NCI-H2227 treated with DMSO at 0.1 percent for 48 hours (cell line): ENCODE results near the gene CIAO3.
"Not testable (repeated sequence)": the region's sequence is repeated elsewhere in the genome, so short reads cannot be mapped to it uniquely, and the experiment has no call there.

ENCODE experiments used
- DNase-seq: peaks from one replicate; lab custom pipeline; 2025; lab: John Stamatoyannopoulos, UW

CIAO3 gene

GRCh38 chr16:692356-693108 lies 48.3 kb downstream of the CIAO3 start:
- no peak for DNase-seq

- DNase-seq = not testable (repeated sequence)
Observed at GRCh38 chr16:691242-691641, 49.6 kb downstream of the CIAO3 start.

- DNase-seq = no peak
Observed at GRCh38 chr16:689175-689897, 51.5 kb downstream of the CIAO3 start.

DNA sequence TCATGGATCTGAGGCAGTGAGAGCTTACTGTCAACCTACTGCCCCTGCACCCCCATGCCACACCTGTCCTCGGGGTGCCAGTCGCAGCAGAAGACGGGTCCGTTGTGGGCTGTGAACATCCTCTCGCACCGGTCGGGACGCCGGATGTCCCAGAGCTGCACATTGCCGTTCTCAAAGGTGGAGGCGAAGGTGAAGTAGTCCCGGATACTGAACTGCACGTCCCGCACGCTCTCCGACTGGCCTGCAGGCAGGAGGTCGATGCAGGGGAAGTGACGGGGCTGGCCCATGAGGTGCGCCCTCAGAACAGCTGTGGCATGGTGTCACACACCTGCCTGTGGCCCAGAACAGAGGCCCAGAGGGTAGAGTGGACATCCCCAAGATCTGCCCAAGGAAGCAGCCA lies 53.3 kb downstream of the CIAO3 start:
- no peak for DNase-seq

DNA sequence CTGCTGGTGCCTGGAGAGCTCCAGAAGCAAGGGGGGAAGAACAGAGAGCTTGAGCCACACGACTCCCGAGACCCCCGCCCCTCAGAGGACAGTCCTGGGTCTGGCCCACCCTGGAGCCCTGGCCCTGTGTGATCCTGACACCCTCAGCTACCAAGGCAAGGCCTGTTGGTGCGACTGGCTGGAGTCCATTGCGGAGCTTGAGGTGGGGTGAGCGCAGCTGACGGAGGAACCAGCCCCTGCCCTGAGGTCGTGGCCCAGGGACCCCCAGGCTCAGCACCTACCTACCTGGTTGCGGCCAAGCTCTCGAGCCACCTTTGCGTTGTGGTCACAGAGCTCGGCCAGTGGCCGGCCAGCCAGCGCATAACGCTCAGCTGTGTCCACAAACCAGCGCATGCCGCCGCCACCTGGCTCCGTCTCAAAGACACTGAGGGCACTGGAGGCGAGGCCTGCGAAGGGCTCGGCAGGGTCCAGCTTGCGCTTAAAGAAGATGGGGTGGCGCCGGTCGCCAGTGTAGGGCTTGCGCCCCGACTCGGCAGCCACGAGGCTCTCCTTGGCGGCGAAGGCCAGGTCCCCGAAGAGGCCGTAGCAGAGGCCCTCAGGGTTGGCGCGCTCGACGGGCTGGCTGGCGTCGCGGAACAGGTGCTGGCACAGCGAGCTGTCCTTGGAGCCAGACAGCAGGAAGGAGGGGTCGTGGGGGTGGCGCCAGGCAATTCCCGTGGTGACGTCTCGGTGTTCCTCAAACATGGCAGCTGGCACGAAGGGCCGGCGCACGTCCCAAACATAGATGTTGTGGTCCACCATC lies 54.1 kb downstream of the CIAO3 start:
- DNase-seq = no peak

- no peak for DNase-seq
Observed at GRCh38 chr16:685967-686366, 54.8 kb downstream of the CIAO3 start.

- no peak for DNase-seq
Observed at GRCh38 chr16:684961-685696, 55.7 kb downstream of the CIAO3 start.

DNA sequence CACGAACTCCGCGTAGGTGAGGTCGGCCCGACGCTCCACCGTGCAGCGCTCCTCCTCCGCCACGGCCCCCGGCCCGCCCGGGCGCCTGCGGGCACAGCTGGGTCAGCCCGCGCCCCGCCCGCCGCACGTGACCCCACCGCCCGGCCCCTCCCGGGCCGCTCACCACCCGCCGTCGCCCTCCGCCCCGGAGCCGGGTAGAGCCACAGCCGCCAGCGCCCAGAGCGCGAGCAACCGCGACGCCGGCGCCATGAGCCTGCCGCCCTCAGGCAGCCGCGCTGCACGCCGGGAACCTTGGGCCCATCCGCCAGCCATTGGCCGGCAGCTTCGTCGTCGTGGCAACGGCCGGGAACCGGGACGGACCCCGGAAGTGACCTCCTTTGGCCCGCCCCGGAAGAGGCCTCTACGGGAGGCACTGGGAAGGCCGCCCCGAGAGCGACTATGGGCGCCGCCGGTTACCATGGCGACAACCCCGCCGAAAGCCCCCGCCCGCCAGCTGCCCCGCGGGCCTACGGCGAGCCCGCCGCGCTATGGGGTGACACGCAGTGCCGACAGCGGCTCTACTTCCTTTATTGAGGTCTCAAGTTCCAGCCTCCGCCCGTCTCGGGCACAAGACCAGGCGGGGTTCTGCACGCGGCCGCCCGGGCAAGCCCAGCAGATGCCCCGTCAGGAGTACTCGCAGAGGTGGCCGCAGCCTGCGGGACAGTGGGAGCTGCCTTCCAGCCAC lies 56.6 kb downstream of the CIAO3 start, which contains the start of gene JMJD8:
JMJD8 (minus strand) TSS at position 264 of the 724 bp plus-strand sequence; CDS start at position 249, 15 bp downstream.
- DNase-seq = peak; percentile 56

DNA sequence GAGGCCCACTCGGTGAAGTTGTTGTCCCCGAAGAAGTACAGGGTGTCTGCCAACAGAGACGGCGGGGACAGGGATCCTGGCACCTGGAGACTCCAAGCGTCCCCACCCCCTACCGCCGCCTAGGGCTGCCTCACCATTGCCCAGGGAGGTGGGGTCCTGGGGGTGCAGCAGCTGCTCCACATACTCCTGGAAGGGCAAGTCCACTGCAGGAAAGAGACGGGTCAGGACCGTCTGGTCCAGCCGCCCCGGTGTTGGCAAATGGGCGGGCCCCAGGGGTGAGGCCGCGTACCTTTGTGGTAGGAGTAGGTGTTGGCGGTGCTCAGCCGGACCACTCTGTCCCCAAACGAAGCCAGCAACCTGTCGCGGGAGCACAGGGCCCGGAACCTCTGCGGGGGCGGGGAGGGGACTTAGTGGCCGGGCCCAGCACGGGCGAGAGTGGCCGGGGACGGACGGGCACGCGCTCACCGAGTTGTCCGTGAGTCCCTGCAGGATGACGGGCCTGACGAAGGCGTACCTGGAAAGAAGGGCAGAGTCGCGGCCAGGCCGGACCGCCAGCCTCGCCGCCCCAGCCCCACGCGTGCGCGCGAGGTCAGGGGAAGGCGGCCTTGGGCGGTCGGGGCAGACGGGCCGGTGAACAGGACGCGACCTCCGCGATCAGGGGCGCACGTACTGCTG lies 57.3 kb downstream of the CIAO3 start:
- DNase-seq = no peak

DNA sequence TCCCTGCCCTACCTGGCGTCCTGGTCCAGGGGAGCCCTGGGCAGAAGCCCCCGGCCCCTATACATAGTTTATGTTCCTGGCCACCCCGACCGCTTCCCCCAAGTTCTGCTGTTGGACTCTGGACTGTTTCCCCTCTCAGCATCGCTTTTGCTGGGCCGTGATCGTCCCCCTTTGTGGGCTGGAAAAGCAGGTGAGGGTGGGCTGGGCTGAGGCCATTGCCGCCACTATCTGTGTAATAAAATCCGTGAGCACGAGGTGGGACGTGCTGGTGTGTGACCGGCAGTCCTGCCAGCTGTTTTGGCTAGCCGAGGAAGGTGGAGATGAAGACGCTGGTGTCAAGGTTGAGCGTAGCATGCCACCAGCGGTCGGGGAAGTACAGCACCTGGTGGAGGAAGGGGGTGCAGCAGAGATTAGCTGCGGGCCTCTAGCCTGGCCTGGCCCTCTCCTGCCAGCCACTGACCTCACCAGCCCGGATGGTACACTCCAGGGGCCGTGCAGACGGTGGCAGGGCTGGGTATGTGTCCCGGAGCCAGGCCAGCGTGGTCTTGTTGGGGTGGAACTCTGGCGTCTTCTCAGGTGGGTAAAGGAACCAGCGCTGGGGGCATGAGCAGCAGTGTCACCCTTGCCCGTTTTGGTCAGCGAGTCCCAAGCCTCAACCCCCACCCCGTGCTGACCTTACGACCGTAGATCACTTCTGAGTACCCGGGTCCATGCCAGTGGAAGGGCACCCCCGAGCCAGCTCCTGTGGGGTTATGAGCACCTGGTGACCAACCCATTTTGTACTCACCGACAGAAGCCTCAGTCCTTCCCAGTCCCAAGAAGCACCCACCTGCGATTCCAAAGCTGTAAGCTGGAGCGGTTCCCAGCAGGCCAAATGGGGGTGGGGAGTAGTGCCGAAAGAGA lies 58.1 kb downstream of the CIAO3 start:
- DNase-seq = no peak

DNA sequence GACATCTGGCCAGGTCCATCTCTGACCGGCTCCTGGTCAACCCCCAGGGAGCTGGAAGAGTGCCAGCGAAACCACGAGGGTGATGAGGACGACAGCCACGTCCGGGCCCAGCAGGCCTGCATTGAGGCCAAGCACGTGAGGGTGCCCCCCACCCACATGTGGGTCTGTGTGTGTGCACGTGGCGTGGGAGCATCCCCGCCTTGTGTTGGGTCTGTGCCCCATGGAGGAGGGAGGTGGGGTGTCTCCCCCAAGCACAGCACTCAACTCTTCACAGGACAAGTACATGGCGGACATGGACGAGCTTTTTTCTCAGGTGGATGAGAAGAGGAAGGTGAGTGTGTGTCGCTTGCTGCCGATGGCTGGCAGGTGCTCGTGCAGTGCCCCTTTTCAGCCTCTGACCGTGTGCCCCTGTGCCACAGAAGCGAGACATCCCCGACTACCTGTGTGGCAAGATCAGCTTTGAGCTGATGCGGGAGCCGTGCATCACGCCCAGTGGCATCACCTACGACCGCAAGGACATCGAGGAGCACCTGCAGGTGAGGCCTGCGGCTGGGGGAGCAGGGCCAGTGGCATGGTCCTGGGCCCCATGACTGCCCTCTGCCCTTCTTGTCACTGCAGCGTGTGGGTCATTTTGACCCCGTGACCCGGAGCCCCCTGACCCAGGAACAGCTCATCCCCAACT lies 58.9 kb downstream of the CIAO3 start:
- no peak for DNase-seq

GRCh38 chr16:680967-681745 lies 59.6 kb downstream of the CIAO3 start:
- no peak for DNase-seq

- no peak for DNase-seq
Observed at GRCh38 chr16:680625-680945, 60.2 kb downstream of the CIAO3 start.

GRCh38 chr16:679814-680624 lies 60.8 kb downstream of the CIAO3 start, which contains the start of gene STUB1:
Gene STUB1, plus strand, starts transcription at chr16:680410. Its CDS starts 116 bp downstream, at chr16:680526.
- DNase-seq = peak; percentile 87
